Parathyroid adenoma (tissue), 2 donors: ENCODE results near the gene ZFR.

Experiments
- H2AFZ ChIP-seq: fragments of 300-600 bp; sonication (generic); one replicate; pipeline ENCODE4 v1.7.0; 2017; ENCODE audit warnings: antibody characterized with exemption, mild to moderate bottlenecking
- H3K27ac ChIP-seq: fragments of 300-600 bp; sonication (generic); one replicate; pipeline ENCODE4 v1.7.0; 2017
- H3K27me3 ChIP-seq: fragments of 300-600 bp; sonication (generic); one replicate; pipeline ENCODE4 v1.7.0; 2017; ENCODE audit warnings: low read length; ENCODE audit not compliant: control insufficient read depth, insufficient read depth
- H3K36me3 ChIP-seq: fragments of 300-600 bp; sonication (generic); one replicate; pipeline ENCODE4 v1.7.0; 2017; ENCODE audit warnings: low read length; ENCODE audit not compliant: control insufficient read depth, insufficient read depth
- H3K4me1 ChIP-seq: fragments of 300-600 bp; sonication (generic); one replicate; pipeline ENCODE4 v1.7.0; 2017; ENCODE audit warnings: control low read depth
- H3K4me2 ChIP-seq: fragments of 300-600 bp; sonication (generic); one replicate; pipeline ENCODE4 v1.7.0; 2017; ENCODE audit warnings: low read length
- H3K4me3 ChIP-seq: fragments of 300-600 bp; sonication (generic); one replicate; pipeline ENCODE4 v1.7.0; 2017; ENCODE audit warnings: low read depth, low read length
- H3K79me2 ChIP-seq: fragments of 300-600 bp; sonication (generic); one replicate; pipeline ENCODE4 v1.7.0; 2017; ENCODE audit warnings: control low read depth
- H3K9ac ChIP-seq: fragments of 300-600 bp; sonication (generic); one replicate; pipeline ENCODE4 v1.7.0; 2017; ENCODE audit warnings: mild to moderate bottlenecking
- H3K9me3 ChIP-seq: fragments of 300-600 bp; sonication (generic); one replicate; pipeline ENCODE4 v1.7.0; 2017; ENCODE audit warnings: low read length; ENCODE audit not compliant: control insufficient read depth
- CTCF ChIP-seq: fragments of 300-600 bp; sonication (generic); IDR thresholded peaks from one replicate; pipeline ENCODE4 v1.7.0; 2017; ENCODE audit warnings: antibody characterized with exemption, mild to moderate bottlenecking
- donor health status: primary hyperparathyroidism.

ZFR gene

GRCh38 chr5:32390819-32391591, 53.5 kb downstream of the ZFR start:
- no peak overlapping the region for H3K9ac ChIP-seq
- no peak overlapping the region for H3K4me2 ChIP-seq
- H3K9me3 ChIP-seq, result no peaks in the 10 kb centered on the region
- no peak overlapping the region for H2AFZ ChIP-seq
- TF ChIP-seq CTCF, result no peak
- H3K27ac ChIP-seq, result no peak overlapping the region
- no peaks in the 10 kb centered on the region for H3K27me3 ChIP-seq
- no peaks in the 10 kb centered on the region for H3K36me3 ChIP-seq
- H3K79me2 ChIP-seq, result no peaks in the 10 kb centered on the region
- no peak overlapping the region for H3K4me3 ChIP-seq
- peaks cover 5% of the 10 kb centered on the region for H3K4me1 ChIP-seq

GRCh38 chr5:32388432-32389129, 56.0 kb downstream of the ZFR start:
- Histone ChIP-seq H3K79me2 (no peaks in the 10 kb centered on the region), H2AFZ (no peak overlapping the region), H3K36me3 (no peaks in the 10 kb centered on the region), H3K9me3 (no peaks in the 10 kb centered on the region), H3K27me3 (no peaks in the 10 kb centered on the region), H3K4me1 (peaks cover 5% of the 10 kb centered on the region), H3K4me2 (no peak overlapping the region), H3K27ac (no peak overlapping the region), H3K9ac (no peak overlapping the region), H3K4me3 (no peak overlapping the region)
- no peak for TF ChIP-seq CTCF

GRCh38 chr5:32387841-32388240, 56.7 kb downstream of the ZFR start:
- no peak overlapping the region for H3K4me2 ChIP-seq
- no peaks in the 10 kb centered on the region for H3K79me2 ChIP-seq
- no peaks in the 10 kb centered on the region for H3K9me3 ChIP-seq
- peaks cover 5% of the 10 kb centered on the region for H3K4me1 ChIP-seq
- H3K4me3 ChIP-seq, result no peak overlapping the region
- H3K36me3 ChIP-seq, result no peaks in the 10 kb centered on the region
- H3K9ac ChIP-seq, result no peak overlapping the region
- H3K27ac ChIP-seq, result no peak overlapping the region
- no peak for TF ChIP-seq CTCF
- H2AFZ ChIP-seq, result no peak overlapping the region
- no peaks in the 10 kb centered on the region for H3K27me3 ChIP-seq

- Histone ChIP-seq H3K79me2 (no peaks in the 10 kb centered on the region), H3K4me1 (peaks cover 5% of the 10 kb centered on the region), H3K4me2 (no peak overlapping the region), H2AFZ (no peak overlapping the region), H3K36me3 (no peaks in the 10 kb centered on the region), H3K9me3 (no peaks in the 10 kb centered on the region), H3K4me3 (no peak overlapping the region), H3K27ac (no peak overlapping the region), H3K9ac (no peak overlapping the region), H3K27me3 (no peaks in the 10 kb centered on the region)
- no peak for TF ChIP-seq CTCF
Observed at GRCh38 chr5:32387211-32387610, 57.3 kb downstream of the ZFR start.
